Neutrophil (primary cell): ENCODE measurements around the gene HOMER3.
"Not testable (repeated sequence)": the region's sequence is repeated elsewhere in the genome, so short reads cannot be mapped to it uniquely, and the experiment has no call there.

Experiments used
- H3K27ac ChIP-seq: fragments of 200-600 bp; sonication (generic); 2 replicates; pipeline ENCODE4 v1.5.1; 2016; ENCODE audit warnings: mild to moderate bottlenecking, moderate library complexity
- H3K27me3 ChIP-seq: fragments of 200-600 bp; sonication (generic); 2 replicates; pipeline ENCODE4 v1.6.0; 2016; ENCODE audit warnings: mild to moderate bottlenecking
- H3K36me3 ChIP-seq: fragments of 200-600 bp; sonication (generic); 2 replicates; pipeline ENCODE4 v1.5.1; 2017
- H3K4me1 ChIP-seq, 2 experiments: fragments of 200-600 bp in 1 of 2; sonication (generic) in 1 of 2; 1 replicate in 1 of 2; 2 replicates in 1 of 2; pipeline versions ENCODE4 v1.5.1 to v1.6.1; 2013 to 2016; ENCODE audit warnings: low read depth in 1 of 2, low read length in 1 of 2, mild to moderate bottlenecking in 1 of 2, moderate library complexity in 1 of 2; ENCODE audit not compliant: control insufficient read depth in 1 of 2, insufficient read depth in 1 of 2
- H3K4me3 ChIP-seq, 2 experiments: fragments of 200-600 bp in 1 of 2; sonication (generic) in 1 of 2; 1 replicate in 1 of 2; 2 replicates in 1 of 2; pipeline ENCODE4 v1.5.1; 2013 to 2016; ENCODE audit warnings: low read depth in 1 of 2, low read length in 1 of 2, mild to moderate bottlenecking in 1 of 2, moderate library complexity in 1 of 2
- H3K9me3 ChIP-seq: fragments of 200-600 bp; sonication (generic); 2 replicates; pipeline ENCODE4 v1.5.1; 2016
- CTCF ChIP-seq: fragments of 200-600 bp; sonication (generic); IDR thresholded peaks from 2 replicates; pipeline ENCODE4 v1.5.1; 2016; ENCODE audit warnings: antibody characterized with exemption

Gene HOMER3

DNA sequence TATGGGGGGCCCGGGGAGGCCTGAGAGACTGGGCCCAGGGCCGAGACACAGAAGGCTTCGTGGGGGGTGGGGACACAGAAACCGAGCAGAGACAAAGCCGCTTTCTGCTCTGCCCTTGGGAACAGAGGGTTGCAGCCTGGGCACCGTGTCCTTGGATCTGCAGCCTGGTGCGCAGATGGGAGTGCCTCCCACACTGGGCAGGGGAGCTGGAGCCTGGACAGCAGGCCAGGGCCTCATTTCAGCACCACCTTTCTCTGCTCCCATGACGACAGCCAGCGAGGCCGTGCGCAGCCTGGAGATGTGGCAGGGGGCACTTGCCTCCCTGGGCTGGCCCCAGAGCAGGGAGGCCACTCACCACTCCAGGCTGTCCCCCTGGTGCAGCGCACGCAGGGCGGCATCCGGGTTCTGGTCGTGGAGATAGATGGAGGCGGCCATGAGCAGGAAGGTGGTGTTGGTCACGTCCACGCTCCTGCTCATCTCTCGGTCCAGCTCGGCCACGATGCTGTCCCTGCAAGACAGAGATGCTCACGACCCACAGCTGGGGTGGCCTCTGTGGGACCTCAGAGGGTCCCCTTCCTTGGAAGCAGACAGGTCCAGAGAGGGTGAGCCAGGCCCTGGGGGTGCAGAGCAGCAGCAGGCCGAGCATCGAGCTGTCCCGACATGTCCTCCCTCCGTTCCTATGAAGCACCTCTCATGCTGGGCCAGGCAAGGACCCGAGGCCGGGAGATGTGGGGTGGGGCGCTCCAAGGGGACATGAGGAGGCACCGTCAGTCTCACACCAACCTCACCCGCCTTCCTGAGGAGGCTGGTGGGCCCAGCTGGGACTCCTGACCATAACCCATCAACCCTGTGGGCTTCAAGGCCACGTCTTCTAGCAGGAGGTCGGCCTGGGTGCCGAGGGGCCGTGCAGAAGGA, 34.2 kb downstream of the HOMER3 start:
- Histone ChIP-seq H3K4me3 (no peak overlapping the region), H3K4me1 (no peaks in the 10 kb centered on the region), H3K27ac (no peak overlapping the region), H3K36me3 (peaks cover 89% of the 10 kb centered on the region), H3K27me3 (no peaks in the 10 kb centered on the region), H3K9me3 (no peaks in the 10 kb centered on the region)
- no peak for TF ChIP-seq CTCF

DNA sequence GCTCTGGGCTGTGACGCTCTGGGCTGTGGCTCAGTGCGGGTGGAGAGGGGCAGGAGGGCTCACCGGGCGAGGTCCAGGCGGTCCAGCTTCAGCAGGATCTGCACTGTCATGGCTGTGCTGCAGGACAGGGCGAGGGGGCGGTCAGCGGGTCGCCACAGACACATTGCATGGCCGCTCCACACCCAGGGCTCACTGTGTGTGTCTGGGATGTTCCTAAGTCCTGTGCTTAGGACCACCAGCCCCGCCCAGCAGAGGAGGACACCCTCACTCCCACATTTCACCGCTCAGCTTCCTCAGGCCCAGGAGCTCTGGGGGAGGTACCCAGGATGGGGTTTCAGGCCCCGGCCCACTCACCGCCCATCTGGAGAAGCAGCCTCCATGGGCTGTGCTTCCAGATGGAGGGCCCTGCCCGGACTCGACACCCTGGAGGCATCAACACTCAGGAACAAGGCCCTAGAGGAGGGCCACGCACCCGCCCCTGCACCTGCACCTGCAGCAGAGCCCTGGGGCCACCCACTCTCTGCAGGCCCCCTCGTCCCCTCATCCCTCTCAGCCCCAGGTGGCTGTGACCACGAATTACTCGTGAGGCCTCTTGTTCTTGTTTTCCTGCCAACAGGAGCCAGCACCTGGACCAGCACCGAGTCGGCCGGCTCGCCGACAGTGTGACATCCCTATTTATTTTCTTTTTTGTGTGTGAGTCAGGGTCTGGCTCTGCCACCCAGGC, 35.3 kb downstream of the HOMER3 start:
- no peaks in the 10 kb centered on the region for H3K27me3 ChIP-seq
- H3K9me3 ChIP-seq: no peaks in the 10 kb centered on the region
- H3K4me1 ChIP-seq: no peaks in the 10 kb centered on the region
- no peak overlapping the region for H3K27ac ChIP-seq
- TF ChIP-seq CTCF: no peak
- no peak overlapping the region for H3K4me3 ChIP-seq
- peaks cover 92% of the 10 kb centered on the region for H3K36me3 ChIP-seq

DNA sequence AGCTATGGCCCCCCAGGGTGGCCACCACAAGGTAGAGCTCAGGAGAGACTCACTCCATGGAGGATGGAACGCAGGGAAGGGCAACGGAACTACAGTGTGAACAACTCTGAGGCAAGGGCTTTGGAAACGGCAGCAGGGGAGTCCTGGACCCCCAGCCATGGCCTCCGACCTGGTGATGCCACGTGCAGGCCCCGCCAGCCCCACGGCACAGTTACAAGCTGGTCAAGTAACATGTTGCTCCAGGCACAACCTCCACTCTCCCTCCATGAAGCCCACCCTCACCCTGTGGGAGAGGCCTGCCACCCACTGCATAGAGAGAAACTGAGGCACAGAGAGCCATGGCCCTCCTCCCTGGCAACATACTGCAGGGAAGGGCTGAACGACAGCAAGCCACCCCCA, 36.0 kb downstream of the HOMER3 start:
- no peaks in the 10 kb centered on the region for H3K4me1 ChIP-seq
- peaks cover 92% of the 10 kb centered on the region for H3K36me3 ChIP-seq
- no peak overlapping the region for H3K27ac ChIP-seq
- H3K27me3 ChIP-seq: no peaks in the 10 kb centered on the region
- TF ChIP-seq CTCF: no peak
- H3K9me3 ChIP-seq: no peaks in the 10 kb centered on the region
- H3K4me3 ChIP-seq: no peak overlapping the region

DNA sequence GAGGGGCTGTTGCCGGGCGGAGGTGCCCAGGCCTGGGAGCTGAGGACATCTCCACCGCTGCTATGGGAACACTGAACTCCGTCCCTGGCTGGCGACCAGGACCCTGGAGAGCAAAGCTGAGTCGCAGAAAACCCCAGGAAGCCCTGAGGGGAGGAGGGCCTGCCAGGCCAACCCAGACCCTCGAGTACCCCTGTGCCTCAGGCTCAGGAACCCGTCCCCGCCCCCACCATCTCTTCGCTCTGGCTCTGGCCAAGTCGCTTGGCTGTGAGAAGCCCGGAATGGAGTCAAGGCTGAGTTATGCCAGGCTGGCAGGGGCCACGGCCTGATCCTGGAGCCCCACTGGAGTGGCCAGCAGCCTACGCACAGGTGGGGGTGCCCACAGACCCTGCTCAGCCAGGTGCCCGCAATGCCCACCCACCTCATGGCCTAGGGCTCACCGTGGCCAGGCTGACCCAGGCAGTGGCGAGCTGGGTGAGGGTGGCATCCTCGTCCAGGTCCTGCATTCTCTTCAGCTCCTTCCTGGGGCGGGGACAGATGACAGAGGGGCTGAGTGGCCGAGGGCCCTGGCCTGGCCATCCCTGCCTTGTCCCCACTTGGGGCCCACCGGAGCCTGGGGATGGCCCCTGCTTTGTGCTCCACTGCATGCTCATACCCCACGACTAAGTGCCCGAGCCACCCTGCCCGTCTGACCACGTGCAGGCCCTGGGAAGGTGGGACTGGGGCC, 36.5 kb downstream of the HOMER3 start:
- TF ChIP-seq CTCF: no peak

DNA sequence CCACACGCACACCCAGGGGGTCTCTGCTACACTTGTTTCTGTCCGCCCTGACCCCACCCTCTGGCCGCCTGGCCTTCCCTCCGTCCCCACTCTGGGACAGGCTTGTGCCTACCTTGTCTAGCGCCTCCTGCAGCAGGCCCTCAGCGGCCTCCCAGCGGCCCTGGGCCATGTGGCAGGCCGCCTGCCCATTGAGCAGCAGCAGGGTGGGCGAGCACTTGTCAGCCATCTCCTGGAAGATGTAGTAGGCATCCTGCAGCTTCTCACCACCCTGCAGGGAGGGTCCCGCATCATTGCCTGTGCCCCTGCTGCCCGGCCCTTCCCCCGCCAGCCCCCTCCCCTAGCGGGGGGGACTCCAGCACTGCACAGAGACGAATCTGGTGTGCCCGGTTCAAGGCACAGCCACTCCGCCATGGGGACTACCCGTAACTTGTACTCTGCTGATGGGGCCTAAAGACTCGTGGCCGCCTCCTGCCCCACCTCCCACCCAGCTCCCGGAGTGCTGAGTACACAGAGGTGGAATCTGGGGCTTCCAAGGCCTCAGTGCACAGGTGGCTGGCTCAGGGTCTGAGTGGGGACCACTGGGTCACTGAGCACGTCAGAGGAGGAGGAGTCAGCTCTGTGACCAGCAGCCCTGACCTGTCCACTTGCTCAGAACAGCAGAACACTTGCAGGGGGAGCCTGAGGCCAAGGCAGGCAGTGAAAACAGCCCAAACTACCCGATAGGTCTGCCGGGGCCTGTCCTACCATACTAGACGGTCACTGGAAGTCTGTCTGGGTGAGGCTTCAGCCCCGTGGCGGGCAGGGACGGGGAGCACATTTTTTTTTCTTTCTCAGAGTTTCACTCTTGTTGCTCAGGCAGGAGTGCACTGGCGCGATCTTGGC, 37.6 kb downstream of the HOMER3 start:
- no peaks in the 10 kb centered on the region for H3K9me3 ChIP-seq
- H3K27me3 ChIP-seq: no peaks in the 10 kb centered on the region
- H3K4me1 ChIP-seq: no peaks in the 10 kb centered on the region
- no peak overlapping the region for H3K4me3 ChIP-seq
- H3K27ac ChIP-seq: no peak overlapping the region
- peaks cover 92% of the 10 kb centered on the region for H3K36me3 ChIP-seq
- TF ChIP-seq CTCF: no peak

More for the DNA sequence above, 36.5 kb downstream of the HOMER3 start:
- Histone ChIP-seq H3K4me1 (no peaks in the 10 kb centered on the region), H3K27me3 (no peaks in the 10 kb centered on the region), H3K4me3 (no peak overlapping the region), H3K9me3 (no peaks in the 10 kb centered on the region), H3K36me3 (peaks cover 92% of the 10 kb centered on the region), H3K27ac (no peak overlapping the region)

GRCh38 chr19:18902519-18902918, 38.5 kb downstream of the HOMER3 start:
- not testable (repeated sequence) for H3K4me3 ChIP-seq, H3K27ac ChIP-seq, H3K27me3 ChIP-seq, H3K4me1 ChIP-seq, H3K9me3 ChIP-seq
- H3K36me3 ChIP-seq: peaks cover 89% of the 10 kb centered on the region
